Trophoblast cell (in vitro differentiated cells and primary cell): ENCODE measurements around the gene DPPA2.

Source experiments
- DNase-seq, 2 donors: peaks; one replicate each; pipeline ENCODE4 v3.0.0-alpha.2; 2016
- H2AFZ ChIP-seq: 2 replicates; pipeline ENCODE4 v1.6.1; 2013; ENCODE audit warnings: low read length, moderate library complexity, mild to moderate bottlenecking; ENCODE audit not compliant: insufficient read depth, poor library complexity
- H2AK5ac ChIP-seq: 2 replicates; pipeline ENCODE4 v1.6.1; 2013; ENCODE audit warnings: mild to moderate bottlenecking, low read length
- H2BK120ac ChIP-seq: 2 replicates; pipeline ENCODE4 v1.6.1; 2013; ENCODE audit warnings: low read length, mild to moderate bottlenecking, moderate library complexity; ENCODE audit not compliant: insufficient read depth, poor library complexity
- H2BK12ac ChIP-seq: 2 replicates; pipeline ENCODE4 v1.6.1; 2013; ENCODE audit warnings: mild to moderate bottlenecking, low read length, moderate library complexity
- H2BK5ac ChIP-seq: 2 replicates; pipeline ENCODE4 v1.6.1; 2013; ENCODE audit warnings: low read length, low read depth, moderate library complexity, mild to moderate bottlenecking; ENCODE audit not compliant: poor library complexity
- H3K14ac ChIP-seq: 2 replicates; pipeline ENCODE4 v1.6.1; 2013; ENCODE audit warnings: mild to moderate bottlenecking, low read length
- H3K18ac ChIP-seq: 2 replicates; pipeline ENCODE4 v1.6.1; 2013; ENCODE audit warnings: mild to moderate bottlenecking, low read length
- H3K23ac ChIP-seq: 2 replicates; pipeline ENCODE4 v1.6.1; 2013; ENCODE audit warnings: low read length
- H3K27ac ChIP-seq: 2 replicates; pipeline ENCODE4 v1.5.1; 2013; ENCODE audit warnings: low read depth, mild to moderate bottlenecking, inconsistent platforms, low read length, moderate library complexity
- H3K27me3 ChIP-seq: 2 replicates; pipeline ENCODE4 v1.6.1; 2013; ENCODE audit warnings: inconsistent platforms, mild to moderate bottlenecking, low read length, moderate library complexity; ENCODE audit not compliant: insufficient read depth
- H3K36me3 ChIP-seq, 2 experiments: 1 replicate in 1 of 2; 2 replicates in 1 of 2; pipeline ENCODE4 v1.6.1; 2013; ENCODE audit warnings: low read length in 2 of 2, mild to moderate bottlenecking in 2 of 2, moderate library complexity in 1 of 2; ENCODE audit not compliant: insufficient read depth in 2 of 2, control insufficient read depth in 1 of 2
- H3K4ac ChIP-seq: 2 replicates; pipeline ENCODE4 v1.6.1; 2013; ENCODE audit warnings: low read depth, mild to moderate bottlenecking, low read length, moderate library complexity
- H3K4me1 ChIP-seq, 2 experiments: 1 replicate in 1 of 2; 2 replicates in 1 of 2; pipeline ENCODE4 v1.6.1; 2013; ENCODE audit warnings: low read length in 2 of 2, mild to moderate bottlenecking in 2 of 2, moderate library complexity in 1 of 2; ENCODE audit not compliant: insufficient read depth in 2 of 2, control insufficient read depth in 1 of 2
- H3K4me2 ChIP-seq: 2 replicates; pipeline ENCODE4 v1.6.1; 2013; ENCODE audit warnings: inconsistent platforms, mild to moderate bottlenecking, low read length, moderate library complexity
- H3K4me3 ChIP-seq: 2 replicates; pipeline ENCODE4 v1.5.1; 2013; ENCODE audit warnings: mild to moderate bottlenecking, low read depth, low read length, inconsistent platforms
- H3K79me1 ChIP-seq: one replicate; pipeline ENCODE4 v1.6.1; 2013; ENCODE audit warnings: low read length
- H3K79me2 ChIP-seq: 2 replicates; pipeline ENCODE4 v1.6.1; 2013; ENCODE audit warnings: low read length, mild to moderate bottlenecking; ENCODE audit not compliant: control insufficient read depth, insufficient read depth, poor library complexity
- H3K9ac ChIP-seq: 2 replicates; pipeline ENCODE4 v1.6.1; 2013; ENCODE audit warnings: mild to moderate bottlenecking, low read length
- H3K9me3 ChIP-seq: 2 replicates; pipeline ENCODE4 v1.6.1; 2013; ENCODE audit warnings: low read depth, mild to moderate bottlenecking, control low read depth, inconsistent platforms, low read length; ENCODE audit not compliant: insufficient read depth
- H4K12ac ChIP-seq: 2 replicates; pipeline ENCODE4 v1.6.1; 2013; ENCODE audit warnings: low read depth, mild to moderate bottlenecking, low read length, moderate library complexity
- H4K8ac ChIP-seq: 2 replicates; pipeline ENCODE4 v1.6.1; 2013; ENCODE audit warnings: low read depth, mild to moderate bottlenecking, low read length, moderate library complexity
- H4K91ac ChIP-seq: one replicate; pipeline ENCODE4 v1.6.1; 2013; ENCODE audit warnings: low read depth, mild to moderate bottlenecking, low read length, moderate library complexity
- WGBS: extraction: QIAGEN DNeasy Blood & Tissue Kit; methylation state at CpG from one replicate; pipeline ENCODE4 v1.1.7; 2013; ENCODE audit warnings: missing lambda C conversion rate; ENCODE audit not compliant: insufficient read length, insufficient coverage; ENCODE audit errors: extremely low coverage; 5-methylcytosine and 5-hydroxymethylcytosine counted together

The DPPA2 gene

GRCh38 chr3:109325657-109326056 is 9.3 kb upstream of the DPPA2 start:
- H3K4ac ChIP-seq = no peak overlapping the region
- H3K79me1 ChIP-seq = no peaks in the 10 kb centered on the region
- H2BK5ac ChIP-seq = no peak overlapping the region
- H3K9ac ChIP-seq = no peak overlapping the region
- H2AFZ ChIP-seq = no peak overlapping the region
- no peaks in the 10 kb centered on the region for H3K27me3 ChIP-seq
- H3K79me2 ChIP-seq = no peaks in the 10 kb centered on the region
- peaks cover 18 to 19% of the 10 kb centered on the region in 2 experiments for H3K36me3 ChIP-seq
- no peak overlapping the region for H4K8ac ChIP-seq
- no peak overlapping the region for H3K23ac ChIP-seq
- no peak overlapping the region for H3K4me3 ChIP-seq
- no CpG with 5 or more reads among the region's 3 CpGs for WGBS
- H2BK12ac ChIP-seq = no peak overlapping the region
- H4K12ac ChIP-seq = no peak overlapping the region
- H3K27ac ChIP-seq = no peak overlapping the region
- H3K18ac ChIP-seq = no peak overlapping the region
- H3K4me1 ChIP-seq = no peaks in the 10 kb centered on the region
- H2AK5ac ChIP-seq = no peak overlapping the region
- no peak overlapping the region for H3K14ac ChIP-seq
- H2BK120ac ChIP-seq = no peak overlapping the region
- no peak overlapping the region for H4K91ac ChIP-seq
- H3K4me2 ChIP-seq = no peak overlapping the region
- no peak for DNase-seq
- H3K9me3 ChIP-seq = no peaks in the 10 kb centered on the region

- Histone ChIP-seq H3K79me2 (no peaks in the 10 kb centered on the region), H4K91ac (no peak overlapping the region), H3K4ac (no peak overlapping the region), H4K8ac (no peak overlapping the region), H3K18ac (no peak overlapping the region), H3K27me3 (no peaks in the 10 kb centered on the region), H2AK5ac (no peak overlapping the region), H3K23ac (no peak overlapping the region), H3K4me3 (no peak overlapping the region), H3K9ac (no peak overlapping the region), H3K4me2 (no peak overlapping the region), H3K36me3 (peaks cover 15% of the 10 kb centered on the region in 2 experiments), H2BK12ac (no peak overlapping the region), H4K12ac (no peak overlapping the region), H2BK5ac (no peak overlapping the region), H3K14ac (no peak overlapping the region), H3K9me3 (no peaks in the 10 kb centered on the region), H3K27ac (no peak overlapping the region), H3K79me1 (no peaks in the 10 kb centered on the region), H2BK120ac (no peak overlapping the region), H3K4me1 (no peaks in the 10 kb centered on the region), H2AFZ (no peak overlapping the region)
- whole genome bisulfite sequencing = no CpG with 5 or more reads among the region's 5 CpGs
- no peak for DNase-seq
Observed at GRCh38 chr3:109325109-109325508, 8.8 kb upstream of the DPPA2 start.

GRCh38 chr3:109313061-109313460 is 3.3 kb downstream of the DPPA2 start:
- Histone ChIP-seq H3K27ac (no peak overlapping the region), H3K9me3 (no peaks in the 10 kb centered on the region), H3K23ac (no peak overlapping the region), H3K9ac (no peak overlapping the region), H2AK5ac (no peak overlapping the region), H3K27me3 (no peaks in the 10 kb centered on the region), H3K18ac (no peak overlapping the region), H4K91ac (no peak overlapping the region), H3K14ac (no peak overlapping the region), H2AFZ (no peak overlapping the region), H3K79me2 (no peaks in the 10 kb centered on the region), H3K4me2 (no peak overlapping the region), H3K4me3 (no peak overlapping the region), H3K4ac (no peak overlapping the region), H3K79me1 (no peaks in the 10 kb centered on the region), H4K8ac (no peak overlapping the region), H3K36me3 (no peaks in the 10 kb centered on the region), H4K12ac (no peak overlapping the region), H2BK12ac (no peak overlapping the region), H2BK120ac (no peak overlapping the region), H3K4me1 (no peaks in the 10 kb centered on the region), H2BK5ac (no peak overlapping the region)
- DNase-seq = no peak
- no CpG with 5 or more reads among the region's 1 CpG for WGBS

DNA sequence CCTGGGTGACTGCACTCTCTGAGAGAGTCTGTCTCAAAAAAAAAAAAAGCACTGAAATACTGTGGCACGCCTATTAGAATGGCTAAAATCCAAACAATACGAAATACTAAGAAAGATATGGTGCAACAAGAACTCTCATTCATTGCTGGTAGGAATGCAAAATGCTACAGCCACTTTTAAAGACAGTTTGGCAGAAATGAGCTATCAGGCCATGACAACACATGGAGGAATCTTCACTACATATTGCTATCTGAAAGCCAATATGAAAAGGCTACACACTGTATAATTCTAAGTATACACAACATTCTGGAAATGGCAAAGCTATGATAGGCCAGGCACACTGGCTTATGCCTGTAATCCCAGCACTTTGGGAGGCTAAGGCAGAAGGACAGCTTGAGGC is 18.8 kb downstream of the DPPA2 start:
- no peak overlapping the region for H3K4me3 ChIP-seq
- no peak overlapping the region for H3K23ac ChIP-seq
- H2BK5ac ChIP-seq = no peak overlapping the region
- H3K4ac ChIP-seq = no peak overlapping the region
- H2AK5ac ChIP-seq = no peak overlapping the region
- H3K18ac ChIP-seq = no peak overlapping the region
- H3K9me3 ChIP-seq = no peaks in the 10 kb centered on the region
- no peak overlapping the region for H2BK120ac ChIP-seq
- H3K27me3 ChIP-seq = no peaks in the 10 kb centered on the region
- H2AFZ ChIP-seq = no peak overlapping the region
- no CpG with 5 or more reads among the region's 2 CpGs for WGBS
- no peak overlapping the region for H2BK12ac ChIP-seq
- H4K91ac ChIP-seq = no peak overlapping the region
- no peak overlapping the region for H3K27ac ChIP-seq
- DNase-seq = peak; percentile 10 to 70
- H3K4me1 ChIP-seq = no peaks in the 10 kb centered on the region
- H3K9ac ChIP-seq = no peak overlapping the region
- no peak overlapping the region for H4K12ac ChIP-seq
- H3K14ac ChIP-seq = no peak overlapping the region
- H3K36me3 ChIP-seq = no peaks in the 10 kb centered on the region
- no peak overlapping the region for H3K4me2 ChIP-seq
- no peak overlapping the region for H4K8ac ChIP-seq
- no peaks in the 10 kb centered on the region for H3K79me1 ChIP-seq
- H3K79me2 ChIP-seq = no peaks in the 10 kb centered on the region
